Neural crest cell (in vitro differentiated cells): ENCODE results near the gene SAPCD2. TPM values are rescaled to one million over a fixed set of nuclear protein-coding genes. Genes with fewer than 3 reads are reported as not detected.
A peak's percentile ranks its signal among the peaks of the same experiment; 100 is the strongest.
"Not testable (repeated sequence)": the region's sequence is repeated elsewhere in the genome, so short reads cannot be mapped to it uniquely, and the experiment has no call there.

ENCODE experiments used
- DNase-seq: peaks from one replicate; pipeline ENCODE4 v3.0.0; 2021; ENCODE audit warnings: low read depth, mixed read lengths, low spot score
- H3K27ac Mint-ChIP-seq: one replicate; pipeline ENCODE4 v1.8.0; 2021; ENCODE audit warnings: mild to moderate bottlenecking, mixed read lengths; ENCODE audit not compliant: unreplicated experiment
- H3K27me3 Mint-ChIP-seq: 2 replicates; pipeline ENCODE4 v1.8.0; 2021; ENCODE audit warnings: low read depth, mild to moderate bottlenecking, mixed read lengths
- H3K36me3 Mint-ChIP-seq: 2 replicates; pipeline ENCODE4 v1.8.0; 2021; ENCODE audit warnings: low read depth, mild to moderate bottlenecking, mixed read lengths
- H3K4me1 Mint-ChIP-seq: 2 replicates; pipeline ENCODE4 v1.8.0; 2021; ENCODE audit warnings: mixed read lengths
- H3K4me3 Mint-ChIP-seq: one replicate; pipeline ENCODE4 v1.8.0; 2021; ENCODE audit warnings: mild to moderate bottlenecking, mixed read lengths
- H3K9me3 Mint-ChIP-seq: 2 replicates; pipeline ENCODE4 v1.8.0; 2021; ENCODE audit warnings: mixed read lengths
- CTCF ChIP-seq: fragments of 200-600 bp; sonication (generic); conservative IDR thresholded peaks from 2 replicates; pipeline ENCODE4 v1.5.0; 2021; ENCODE audit warnings: antibody characterized with exemption, mild to moderate bottlenecking
- long read RNA-seq: library from polyadenylated mRNA; unstranded; transcript quantifications from one replicate; pipeline ENCODE4 v2.0.0, GENCODE V29; 2020
- total RNA-seq: library from RNA; stranded (reverse); gene quantifications from 2 replicates; pipeline ENCODE4 v1.2.1, GENCODE V29; 2021

Gene SAPCD2
- 29.8 and 31.1 TPM in 2 replicates for total RNA-seq
- long read RNA-seq, partial matches to known transcripts, result 0 of 2 reads
- long read RNA-seq, other reads (novel, unspliced or antisense), result 2 of 2 reads

- Mint-ChIP-seq H3K36me3 (no peaks in the 10 kb centered on the region), H3K4me3 (peak within 1 kb of the TSS; percentile 90), H3K4me1 (peaks cover 14% of the 10 kb centered on the region), H3K9me3 (no peaks in the 10 kb centered on the region), H3K27me3 (peaks cover 32% of the 10 kb centered on the region), H3K27ac (peak within 1 kb of the TSS; percentile 57)
- no peak for TF ChIP-seq CTCF
- DNase-seq, result peak; percentile 70
These were observed at the start of gene SAPCD2 for GRCh38 chr9:137070201-137070905. TSS of gene SAPCD2 (minus strand) at chr9:137070557. CDS start at chr9:137070460, 97 bp downstream.

GRCh38 chr9:137118092-137118603 is 47.8 kb upstream of the SAPCD2 start:
- not testable (repeated sequence) for H3K9me3 Mint-ChIP-seq, H3K4me1 Mint-ChIP-seq, H3K36me3 Mint-ChIP-seq, H3K4me3 Mint-ChIP-seq, H3K27ac Mint-ChIP-seq, DNase-seq
- H3K27me3 Mint-ChIP-seq, result peaks cover 14% of the 10 kb centered on the region

GRCh38 chr9:137117269-137117731 is 46.9 kb upstream of the SAPCD2 start:
- Mint-ChIP-seq H3K9me3 (no peaks in the 10 kb centered on the region), H3K4me3 (no peak overlapping the region), H3K27me3 (peaks cover 17% of the 10 kb centered on the region), H3K4me1 (no peaks in the 10 kb centered on the region), H3K36me3 (no peaks in the 10 kb centered on the region), H3K27ac (no peak overlapping the region)
- TF ChIP-seq CTCF, result no peak
- DNase-seq, result no peak

- Mint-ChIP-seq H3K9me3 (no peaks in the 10 kb centered on the region), H3K27ac (no peak overlapping the region), H3K4me1 (no peaks in the 10 kb centered on the region), H3K27me3 (peaks cover 17% of the 10 kb centered on the region), H3K36me3 (no peaks in the 10 kb centered on the region), H3K4me3 (peak overlapping the region; percentile 54)
- TF ChIP-seq CTCF, result no peak
- DNase-seq, result no peak
These were observed 46.4 kb upstream of the SAPCD2 start for GRCh38 chr9:137116728-137117127.

GRCh38 chr9:137116027-137116507 is 45.7 kb upstream of the SAPCD2 start:
- no peak overlapping the region for H3K27ac Mint-ChIP-seq
- H3K27me3 Mint-ChIP-seq, result peaks cover 17% of the 10 kb centered on the region
- no peak for TF ChIP-seq CTCF
- no peaks in the 10 kb centered on the region for H3K9me3 Mint-ChIP-seq
- no peak for DNase-seq
- H3K36me3 Mint-ChIP-seq, result no peaks in the 10 kb centered on the region
- no peaks in the 10 kb centered on the region for H3K4me1 Mint-ChIP-seq
- peak overlapping the region; percentile 54 for H3K4me3 Mint-ChIP-seq

- TF ChIP-seq CTCF, result no peak
- no peak overlapping the region for H3K4me3 Mint-ChIP-seq
- DNase-seq, result no peak
- H3K27me3 Mint-ChIP-seq, result peaks cover 17% of the 10 kb centered on the region
- no peak overlapping the region for H3K27ac Mint-ChIP-seq
- no peaks in the 10 kb centered on the region for H3K36me3 Mint-ChIP-seq
- no peaks in the 10 kb centered on the region for H3K9me3 Mint-ChIP-seq
- no peaks in the 10 kb centered on the region for H3K4me1 Mint-ChIP-seq
These were observed 45.2 kb upstream of the SAPCD2 start for GRCh38 chr9:137115394-137116026.
